ENCODE data around the gene CTIF. TPM values are rescaled to one million over a fixed set of nuclear protein-coding genes. Genes with fewer than 3 reads are reported as not detected.

Gene CTIF
- total RNA-seq, 1 donor from 2014 or later = 12.6 TPM

DNA sequence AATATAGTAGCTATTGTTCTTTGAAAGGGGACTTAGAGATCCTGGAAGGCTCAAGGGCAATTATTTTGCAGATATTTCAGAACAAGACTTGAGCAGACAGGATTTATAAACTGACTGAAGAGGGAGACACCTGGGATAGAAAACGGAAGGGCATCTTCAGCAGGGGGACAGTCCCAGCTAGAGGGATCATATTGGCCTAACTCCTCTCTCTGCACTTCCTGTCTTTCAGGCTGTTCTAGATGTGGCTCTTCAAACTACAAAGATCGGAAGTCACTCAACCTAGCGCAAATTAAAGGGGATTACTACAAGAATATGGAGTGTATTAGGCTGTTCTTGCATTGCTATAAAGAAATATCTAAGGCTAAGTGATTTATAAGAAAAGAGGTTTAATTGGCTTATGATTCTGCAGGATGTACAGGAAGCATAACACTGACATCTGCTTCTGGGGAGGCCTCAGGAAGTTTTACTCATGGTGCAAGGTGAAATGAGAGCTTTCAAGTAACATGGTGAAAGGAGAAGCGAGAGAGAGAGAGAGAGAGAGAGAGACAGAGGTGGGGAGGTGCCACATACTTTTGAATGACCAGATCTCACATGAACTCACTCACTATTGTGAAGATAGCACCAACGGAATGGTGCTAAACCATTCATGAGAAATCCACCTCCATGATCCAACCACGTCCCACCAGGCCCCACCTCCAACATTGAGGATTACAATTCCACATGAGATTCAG, 5.3 kb upstream of the CTIF start:
- DNase-seq (ENCODE audit: low read depth in 2 of 2) = no peak

DNA sequence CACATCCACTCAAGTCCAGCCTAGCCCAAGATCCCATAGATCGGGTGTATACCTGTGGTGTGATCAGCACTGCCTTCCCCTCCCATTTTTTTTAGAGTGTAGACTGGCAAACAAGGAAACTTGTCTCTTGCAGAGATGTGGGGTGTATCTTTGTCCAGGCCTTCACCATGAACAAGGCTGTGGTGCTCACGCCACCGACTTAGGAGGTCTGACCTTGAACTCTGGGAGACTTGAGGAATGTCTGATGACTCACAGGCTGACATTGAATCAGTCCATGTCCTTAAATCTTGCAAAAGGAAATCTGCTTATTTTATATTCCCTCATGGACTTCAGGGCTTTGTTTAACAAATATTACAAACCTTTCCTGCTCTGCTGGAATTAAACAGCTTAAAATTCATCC, 4.5 kb upstream of the CTIF start:
- DNase-seq (ENCODE audit: low read depth in 2 of 2) = peak in 1 of 2 donors; percentile 38

DNA sequence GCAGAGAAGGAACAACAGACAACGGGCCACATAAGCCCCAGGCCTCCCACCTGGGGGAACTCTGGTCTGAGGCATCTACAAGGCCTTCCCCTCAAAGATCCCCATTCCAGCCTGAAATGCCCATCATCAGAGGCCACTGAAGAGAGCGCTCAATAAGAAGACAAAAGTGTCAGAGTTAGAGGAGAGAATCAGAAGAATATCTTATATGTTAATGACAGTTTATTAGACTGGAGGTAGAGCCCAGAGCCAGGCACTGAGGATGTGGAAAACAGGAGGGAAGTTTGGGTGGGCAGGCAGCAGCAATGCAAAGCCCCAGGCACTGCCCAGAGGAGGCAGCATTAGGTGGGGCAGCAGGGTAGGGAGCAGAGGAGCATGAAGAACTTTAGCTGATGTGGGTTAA, 2.9 kb upstream of the CTIF start:
- DNase-seq (ENCODE audit: low read depth in 2 of 2) = no peak

DNA sequence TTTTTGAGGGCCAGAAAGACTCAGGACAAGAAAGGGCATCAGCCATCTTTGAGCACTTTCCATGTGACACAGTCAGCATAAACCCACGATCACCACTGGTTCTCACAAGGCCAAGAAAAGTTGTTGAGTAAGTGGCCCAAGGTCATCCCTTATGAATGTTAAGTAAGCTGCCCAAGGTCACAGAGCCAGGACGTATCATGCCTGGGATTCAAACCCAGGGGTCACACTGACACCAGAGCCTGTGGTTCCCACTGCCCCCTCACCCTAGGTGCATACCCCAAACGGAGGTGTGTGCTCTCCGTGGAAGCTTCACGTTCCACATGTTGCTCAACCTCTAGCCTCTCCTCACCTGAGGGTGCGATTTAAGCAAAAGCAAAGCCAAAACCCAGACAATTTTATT, 2.3 kb upstream of the CTIF start:
- no peak for DNase-seq (ENCODE audit: low read depth in 2 of 2)

DNA sequence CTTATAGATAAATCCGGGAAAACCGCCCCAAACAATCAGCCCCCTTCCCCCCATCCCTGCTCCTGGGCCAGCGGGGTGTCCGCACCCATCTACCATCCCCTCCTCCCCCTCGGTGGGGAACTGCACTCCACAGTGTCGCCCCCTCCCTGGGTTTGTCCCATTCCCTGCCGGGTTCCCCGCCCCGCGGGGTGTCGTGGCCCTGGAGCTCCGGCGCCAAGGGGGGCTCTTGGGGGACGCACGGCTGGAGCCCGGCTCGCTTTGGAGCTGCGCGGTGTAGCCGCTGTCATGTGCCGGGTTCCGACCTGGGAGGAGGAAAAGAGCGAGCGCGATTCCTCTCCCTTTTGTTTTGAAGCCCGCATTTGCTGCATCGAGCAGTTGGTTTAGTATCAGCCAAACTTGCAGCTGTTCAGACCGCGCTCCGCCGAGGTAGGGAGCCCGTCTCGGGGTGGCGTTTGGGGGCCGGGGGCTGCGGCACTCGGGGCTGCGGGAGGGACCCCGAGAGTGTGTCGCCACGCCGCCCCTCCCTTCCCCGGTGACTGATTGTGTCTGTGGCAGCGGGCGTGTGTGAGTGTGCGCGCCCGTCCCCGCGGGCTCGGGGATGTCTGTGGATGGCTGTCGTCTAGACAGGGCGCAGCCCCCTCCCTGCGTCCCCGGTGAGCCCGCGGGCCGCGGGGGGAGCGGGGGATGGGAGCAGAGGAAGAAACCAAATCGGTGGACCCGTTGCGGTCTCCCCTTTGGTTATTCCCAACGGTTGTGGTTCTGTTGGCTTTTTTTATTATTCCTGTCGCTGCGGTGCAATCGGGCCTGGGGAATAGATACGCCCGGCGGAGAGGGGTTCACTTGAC, 797 bp downstream of the CTIF start:
- peak in 1 of 2 donors; percentile 62 for DNase-seq (ENCODE audit: low read depth in 2 of 2)

DNA sequence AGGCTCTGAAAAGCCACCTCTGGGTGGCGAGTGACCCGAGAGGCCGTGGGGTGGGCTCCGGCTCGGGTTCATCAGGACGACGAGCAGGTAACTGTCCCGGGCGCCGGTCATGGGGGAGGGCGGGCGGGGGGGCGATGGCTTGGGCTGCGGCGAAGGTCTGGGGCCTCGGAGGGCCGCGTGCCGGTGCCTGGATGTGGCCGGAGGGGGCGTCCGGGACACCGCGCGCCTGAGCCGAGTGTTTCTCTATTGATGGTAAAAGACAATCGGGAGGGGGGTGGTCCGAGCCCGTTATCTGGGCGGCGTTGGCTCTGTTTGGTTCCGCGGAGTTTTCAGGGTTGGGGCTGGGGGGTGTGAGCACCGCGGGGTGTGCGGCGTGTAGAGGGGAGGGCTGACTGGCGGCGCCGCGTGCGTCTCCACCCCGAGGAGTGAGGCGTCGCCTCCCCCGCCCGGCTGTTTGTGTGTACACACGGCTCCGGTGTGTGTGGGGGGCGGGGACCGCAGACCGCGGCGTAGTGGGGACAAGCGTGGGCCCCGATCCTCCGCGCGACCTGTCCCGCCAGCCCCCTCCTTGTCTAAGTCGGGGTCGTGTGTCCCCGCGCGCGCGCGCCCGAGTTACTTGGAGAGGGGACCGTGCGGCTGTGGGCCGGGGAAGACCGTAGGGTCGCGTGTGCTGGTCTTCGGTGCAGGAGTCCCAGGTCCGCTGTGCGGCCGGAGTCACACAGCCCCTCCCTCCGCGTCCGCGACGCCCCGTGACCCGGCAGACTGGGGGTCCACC, 1.6 kb downstream of the CTIF start:
- peak in 1 of 2 donors; percentile 75 for DNase-seq (ENCODE audit: low read depth in 2 of 2)

DNA sequence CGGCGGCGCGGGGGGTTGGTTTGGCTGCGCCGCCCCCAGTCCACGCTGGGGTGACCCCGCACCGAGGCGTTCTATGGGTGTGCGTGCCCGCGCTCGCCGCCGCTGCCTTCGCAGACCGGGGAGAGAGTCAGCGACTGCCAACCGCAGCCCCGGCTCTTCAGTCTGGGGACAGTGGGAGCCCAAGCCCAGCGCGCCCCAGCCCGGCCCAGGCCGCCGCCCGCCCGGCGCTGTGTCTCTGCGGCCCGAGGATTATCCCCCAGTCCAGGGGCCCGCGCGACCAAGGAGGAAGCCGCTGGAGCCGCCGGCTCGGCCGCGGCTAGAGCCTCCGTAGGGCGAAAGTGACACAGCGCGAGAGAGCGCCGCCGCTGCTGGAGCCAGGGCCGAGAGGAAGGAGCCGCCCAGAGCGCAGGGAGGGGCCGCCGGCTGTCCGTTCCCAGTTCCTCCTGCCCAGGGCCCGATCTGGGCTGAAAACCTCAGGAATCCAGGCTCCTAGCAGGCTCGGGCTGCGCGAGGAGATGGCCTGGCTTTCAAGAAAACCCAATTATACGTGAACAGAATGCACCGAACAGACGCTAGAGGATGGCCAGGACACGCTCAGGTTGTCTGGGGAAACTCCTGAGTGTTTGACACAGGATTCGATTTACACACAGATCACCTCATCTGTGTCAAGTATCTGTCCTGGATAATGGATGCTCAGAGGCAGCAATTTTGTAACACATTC, 2.4 kb downstream of the CTIF start:
- DNase-seq (ENCODE audit: low read depth in 2 of 2) = peak in 1 of 2 donors; percentile 77

DNA sequence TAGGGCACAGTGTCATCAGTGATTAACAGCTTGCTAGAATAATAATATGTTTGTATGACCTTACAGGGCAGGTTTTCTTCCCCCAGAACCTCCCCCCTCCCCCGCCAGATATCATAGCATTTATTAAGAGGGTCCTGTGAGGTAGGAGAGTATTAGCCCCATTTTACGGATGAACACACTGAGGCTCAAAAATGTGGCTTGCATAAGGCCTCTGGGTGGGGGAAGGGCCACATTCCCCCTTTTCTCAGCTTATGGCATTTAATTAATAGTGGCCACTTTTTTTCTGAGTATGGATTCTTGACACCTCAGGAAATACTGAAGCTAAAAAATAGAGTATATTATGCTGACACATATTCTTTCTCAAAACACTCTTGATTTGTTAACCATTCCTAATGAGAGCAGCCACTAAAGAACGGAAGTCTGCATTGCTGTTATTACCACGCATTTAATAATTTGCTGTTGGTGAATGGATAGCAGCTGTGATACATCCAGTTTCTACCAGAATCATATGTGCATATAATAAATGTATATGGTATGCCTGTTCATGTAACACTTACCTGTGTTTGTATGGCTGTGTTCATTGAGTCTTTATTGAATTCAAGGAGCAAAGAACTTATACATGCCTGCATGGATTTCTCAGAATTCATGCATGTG, 3.0 kb downstream of the CTIF start:
- no peak for DNase-seq (ENCODE audit: low read depth in 2 of 2)

DNA sequence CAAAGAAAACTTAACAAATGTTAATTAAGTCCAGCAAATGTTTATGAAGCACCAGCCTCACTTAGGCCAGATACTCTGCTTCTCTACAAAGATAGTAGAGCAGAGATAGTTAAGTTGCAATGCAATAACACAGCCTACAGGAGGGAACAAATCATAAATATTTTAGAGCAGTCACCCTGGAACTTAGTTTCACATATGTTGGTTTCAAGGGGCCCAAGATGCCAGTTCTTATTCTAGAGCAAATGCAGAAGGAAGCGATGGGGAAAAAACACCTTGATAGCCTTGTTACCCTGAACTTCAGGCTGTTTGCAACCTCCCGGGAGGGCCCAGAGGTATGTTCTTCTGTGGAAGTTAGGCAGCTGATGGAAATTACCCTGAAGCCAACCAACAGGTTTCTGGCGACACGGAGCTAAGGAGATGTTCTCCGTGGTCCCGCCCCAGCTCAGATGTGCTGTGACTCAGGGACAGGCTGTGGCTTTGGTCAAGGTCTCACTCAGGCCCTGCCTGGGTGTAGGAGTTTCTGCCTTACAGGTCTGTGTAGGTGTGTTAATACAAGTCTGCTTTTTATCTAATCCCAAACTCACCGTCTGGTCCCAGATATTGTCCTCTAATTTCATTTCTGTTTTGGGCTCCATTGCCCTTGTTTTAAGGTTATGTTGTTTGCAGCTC, 3.8 kb downstream of the CTIF start:
- no peak for DNase-seq (ENCODE audit: low read depth in 2 of 2)

DNA sequence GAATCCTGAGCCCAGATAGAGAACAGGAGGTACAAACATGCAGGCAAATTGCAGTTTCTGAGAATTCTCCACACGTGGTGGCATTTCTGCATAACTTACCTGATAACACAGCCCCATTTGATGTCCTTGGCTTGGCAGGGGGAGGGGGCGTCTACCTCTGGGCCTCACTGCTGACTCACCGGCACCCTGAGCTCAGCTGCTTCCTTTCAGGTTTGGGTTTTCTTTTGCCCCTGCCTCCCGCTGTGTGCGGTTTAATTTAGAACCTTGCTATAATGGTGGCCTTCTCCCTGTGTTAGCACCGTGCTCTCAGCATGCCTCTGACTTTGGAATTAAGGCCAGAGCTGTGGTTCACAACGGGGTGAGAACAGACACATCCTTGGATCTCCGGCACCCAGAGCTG, 4.4 kb downstream of the CTIF start:
- peak in 1 of 2 donors; percentile 24 for DNase-seq (ENCODE audit: low read depth in 2 of 2)

DNA sequence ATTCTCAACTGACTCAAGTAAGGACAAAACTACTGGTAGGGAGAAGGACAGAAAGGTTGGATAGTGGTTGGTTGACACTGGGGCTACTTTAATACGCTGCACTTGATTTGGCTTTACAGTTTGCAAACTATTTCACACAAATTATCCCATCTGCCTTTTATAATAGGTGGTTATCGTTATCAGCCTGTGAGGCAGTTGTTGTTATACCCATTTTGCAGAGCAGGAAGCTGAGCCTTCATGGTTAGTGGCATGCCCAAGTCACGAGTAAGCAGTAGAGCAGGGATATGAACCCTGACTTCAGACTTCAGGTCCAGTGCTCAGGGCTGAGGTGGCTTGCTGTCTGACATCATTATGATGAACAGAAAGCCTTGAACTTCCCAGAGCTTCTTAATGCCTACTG, 5.3 kb downstream of the CTIF start:
- no peak for DNase-seq (ENCODE audit: low read depth in 2 of 2)

DNA sequence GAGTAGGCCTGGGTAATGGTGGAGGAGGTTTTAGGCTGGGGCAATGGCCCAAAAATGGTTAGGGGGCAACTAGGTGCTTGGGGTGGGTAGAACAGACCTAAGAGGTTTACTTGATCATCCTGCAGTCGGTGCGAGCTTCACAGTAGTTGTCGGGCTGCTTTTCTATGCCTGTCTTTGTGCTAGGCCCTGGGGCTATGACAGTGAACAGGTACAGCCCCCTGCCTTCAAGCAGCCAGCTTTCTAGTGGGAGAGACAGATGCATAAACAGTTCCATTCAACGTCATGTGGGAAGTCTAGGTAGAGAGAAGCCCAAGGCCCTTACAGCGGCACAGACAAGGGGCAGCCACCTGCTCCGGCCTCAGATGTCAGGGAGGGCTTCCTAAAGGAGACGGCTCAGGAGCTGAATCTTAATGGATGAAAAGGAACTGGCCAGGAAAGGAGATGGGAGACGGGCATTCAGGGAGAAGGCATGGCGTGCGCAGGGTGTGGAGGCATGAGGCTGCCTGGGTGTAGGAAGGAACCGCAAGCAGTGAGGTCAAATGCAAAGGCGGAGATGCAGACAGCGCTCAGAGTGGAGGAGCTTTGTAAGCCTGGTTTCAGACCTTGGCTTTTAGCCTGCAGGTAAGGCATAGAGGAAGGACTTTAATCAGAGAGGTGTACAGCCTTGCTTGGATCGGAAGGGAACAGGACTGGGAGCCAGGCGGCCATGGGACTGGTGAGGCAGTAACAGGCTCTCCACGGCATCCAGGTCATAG, 6.0 kb downstream of the CTIF start:
- DNase-seq (ENCODE audit: low read depth in 2 of 2) = no peak

DNA sequence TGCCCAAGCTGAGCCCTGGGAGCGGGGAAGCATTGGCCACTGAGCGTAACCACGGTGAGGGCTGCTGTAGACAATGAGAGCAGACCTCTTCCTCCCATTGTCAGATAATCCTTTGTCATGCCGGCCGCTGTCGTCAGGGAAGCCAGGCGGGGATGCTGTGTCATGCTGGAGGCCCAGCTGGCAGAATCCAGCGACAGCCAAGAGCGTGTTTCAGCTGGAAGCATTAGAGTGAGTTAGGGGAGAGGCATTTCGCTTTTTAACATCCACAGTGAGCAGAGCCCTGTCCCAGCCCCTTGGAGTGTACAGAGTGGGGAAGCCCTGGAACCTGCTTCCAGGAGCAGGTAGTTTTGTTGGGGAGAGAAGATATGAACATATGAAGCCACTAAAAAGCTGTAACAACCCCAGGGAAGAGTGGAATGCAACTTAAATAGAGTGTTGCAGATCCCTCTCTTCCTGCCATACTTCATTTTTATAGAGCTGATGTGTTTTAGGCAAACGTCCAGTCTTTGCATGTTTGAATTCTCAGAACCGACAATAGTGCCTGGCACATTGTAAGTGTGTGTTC, 7.0 kb downstream of the CTIF start:
- DNase-seq (ENCODE audit: low read depth in 2 of 2) = peak; percentile 88 to 95

DNA sequence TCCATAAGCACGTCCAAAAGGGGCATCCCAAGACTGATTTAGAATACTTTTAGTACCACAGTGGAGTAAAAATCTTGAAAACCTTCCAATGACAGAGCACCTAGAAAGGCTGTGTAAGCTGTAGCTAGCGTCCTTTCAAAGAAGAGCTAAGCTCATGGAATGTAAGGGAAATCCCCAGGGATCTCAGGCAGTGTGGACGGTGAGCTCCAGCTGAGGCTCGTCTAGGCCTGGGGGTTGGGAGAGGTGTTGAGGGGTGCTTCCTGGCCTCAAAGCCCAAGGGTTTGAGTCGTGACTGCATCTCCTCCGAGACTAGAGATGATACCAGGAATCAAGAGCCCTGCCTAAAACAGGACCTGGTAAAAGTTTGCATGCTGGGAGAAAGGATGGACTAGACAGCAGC, 7.6 kb downstream of the CTIF start:
- DNase-seq (ENCODE audit: low read depth in 2 of 2) = peak in 1 of 2 donors; percentile 49

DNA sequence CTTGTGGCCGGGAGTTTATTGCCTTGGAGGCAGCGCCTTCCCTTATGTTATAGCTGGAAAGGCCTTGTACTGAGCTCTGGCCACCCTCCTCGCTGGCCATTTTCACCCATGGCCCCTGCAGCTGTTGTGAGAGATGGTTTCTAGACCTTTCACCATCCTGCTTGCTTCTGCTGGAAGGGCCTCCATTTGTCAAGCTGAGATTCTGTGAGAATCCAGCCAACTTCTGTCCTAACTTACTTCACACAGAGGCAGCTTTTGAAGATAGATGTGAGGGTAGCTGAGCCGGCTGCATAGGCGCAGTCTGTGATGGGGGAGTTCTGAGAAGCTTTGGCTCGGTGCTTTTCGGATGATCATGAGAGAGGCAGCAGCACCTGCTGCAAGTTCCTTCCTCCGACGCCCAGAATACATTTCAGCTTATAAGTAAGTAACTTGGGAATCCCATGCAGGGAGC, 8.7 kb downstream of the CTIF start:
- DNase-seq (ENCODE audit: low read depth in 2 of 2) = no peak

DNA sequence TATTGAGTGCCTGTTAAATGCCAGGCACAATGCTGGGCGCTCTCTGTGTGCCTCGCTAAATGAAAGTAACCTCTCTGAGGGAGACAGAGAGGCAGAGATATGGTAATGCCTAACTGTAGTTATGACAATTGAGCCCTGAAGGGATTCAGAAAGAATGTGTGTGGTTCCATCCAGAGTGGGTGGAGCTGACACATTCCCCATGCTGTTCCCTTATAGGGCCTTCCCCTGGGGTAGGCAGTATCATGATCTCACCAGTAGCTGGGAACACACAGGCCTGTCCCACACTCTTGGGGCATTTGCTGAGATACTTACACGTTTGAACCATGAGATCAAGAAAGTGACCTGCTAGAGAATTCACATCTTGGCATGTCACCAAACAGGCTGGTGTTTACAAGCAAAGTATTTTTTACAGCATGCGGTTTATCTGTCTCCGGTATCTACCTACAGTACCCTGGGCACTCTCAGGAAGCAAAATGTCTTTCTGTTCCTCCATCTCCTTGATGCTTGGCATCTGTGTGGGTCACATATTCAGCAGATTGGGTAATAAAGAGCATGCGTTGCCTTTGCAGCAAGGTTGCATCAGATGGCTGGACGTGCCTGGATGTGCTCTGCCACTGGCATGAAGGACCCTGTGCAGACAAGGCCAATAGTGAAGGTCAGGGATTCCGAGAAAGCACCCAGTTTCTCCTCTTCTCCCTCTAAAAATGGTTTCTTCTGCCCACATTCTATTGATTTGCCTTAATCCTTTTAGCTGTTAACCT, 9.4 kb downstream of the CTIF start:
- DNase-seq (ENCODE audit: low read depth in 2 of 2) = peak in 1 of 2 donors; percentile 42

DNA sequence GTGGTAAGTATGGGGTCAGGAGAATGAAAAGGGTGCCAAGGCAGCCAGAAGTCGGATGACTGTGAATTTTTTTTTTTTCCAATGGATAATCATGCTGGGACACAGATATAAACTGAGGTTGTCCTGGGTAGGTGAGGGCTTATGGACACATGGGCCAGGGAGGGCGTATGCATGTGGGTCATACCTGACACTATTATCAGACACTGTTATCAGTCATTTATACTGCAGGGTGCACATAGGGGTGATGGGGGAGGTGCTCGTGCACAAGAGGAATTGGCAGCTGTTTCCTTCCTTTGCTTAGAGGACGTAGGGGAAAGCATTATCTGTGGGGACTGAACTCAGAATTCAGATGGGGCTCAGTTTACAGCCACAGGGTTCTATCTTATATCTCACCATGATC, 10.1 kb downstream of the CTIF start:
- no peak for DNase-seq (ENCODE audit: low read depth in 2 of 2)

DNA sequence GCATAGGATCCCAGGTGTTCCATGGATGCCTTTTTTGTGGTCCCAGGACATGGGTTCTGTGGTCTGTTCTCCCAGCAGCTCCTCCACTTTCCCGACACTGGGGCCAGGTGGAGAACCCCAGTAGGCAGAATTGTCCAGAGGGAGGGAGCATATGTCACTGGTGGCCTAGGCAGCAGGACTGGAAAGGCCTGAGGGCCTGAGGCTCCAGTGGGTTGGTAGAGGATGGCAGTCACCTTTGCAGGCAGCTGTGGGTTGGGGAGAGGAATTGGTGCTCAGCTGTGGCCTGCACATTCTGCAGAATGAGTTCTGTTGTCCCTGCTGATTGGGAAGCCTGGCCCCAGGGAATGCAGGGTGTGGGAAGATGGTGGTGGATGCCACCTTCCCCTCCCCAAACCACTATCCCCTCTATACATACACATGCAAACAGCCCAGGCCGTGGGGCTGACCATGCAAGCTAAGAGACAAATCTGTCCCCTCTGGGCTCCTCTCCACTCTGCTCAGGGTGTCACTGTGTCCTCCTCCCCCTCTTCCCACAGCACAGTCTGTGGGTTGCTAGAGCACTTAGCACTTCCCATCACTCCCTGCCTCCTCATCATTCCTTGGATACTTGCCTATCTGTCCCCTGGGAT, 11.4 kb downstream of the CTIF start:
- no peak for DNase-seq (ENCODE audit: low read depth in 2 of 2)

Data from dermis microvascular lymphatic vessel endothelial cell (primary cell).